EL (cell line): ENCODE measurements around the gene PCDHB6.
"Not testable (repeated sequence)": the region's sequence is repeated elsewhere in the genome, so short reads cannot be mapped to it uniquely, and the experiment has no call there.

Experiments used
- DNase-seq: peaks from one replicate; pipeline ENCODE4 v3.0.0-alpha.2; 2016

PCDHB6 gene

DNA sequence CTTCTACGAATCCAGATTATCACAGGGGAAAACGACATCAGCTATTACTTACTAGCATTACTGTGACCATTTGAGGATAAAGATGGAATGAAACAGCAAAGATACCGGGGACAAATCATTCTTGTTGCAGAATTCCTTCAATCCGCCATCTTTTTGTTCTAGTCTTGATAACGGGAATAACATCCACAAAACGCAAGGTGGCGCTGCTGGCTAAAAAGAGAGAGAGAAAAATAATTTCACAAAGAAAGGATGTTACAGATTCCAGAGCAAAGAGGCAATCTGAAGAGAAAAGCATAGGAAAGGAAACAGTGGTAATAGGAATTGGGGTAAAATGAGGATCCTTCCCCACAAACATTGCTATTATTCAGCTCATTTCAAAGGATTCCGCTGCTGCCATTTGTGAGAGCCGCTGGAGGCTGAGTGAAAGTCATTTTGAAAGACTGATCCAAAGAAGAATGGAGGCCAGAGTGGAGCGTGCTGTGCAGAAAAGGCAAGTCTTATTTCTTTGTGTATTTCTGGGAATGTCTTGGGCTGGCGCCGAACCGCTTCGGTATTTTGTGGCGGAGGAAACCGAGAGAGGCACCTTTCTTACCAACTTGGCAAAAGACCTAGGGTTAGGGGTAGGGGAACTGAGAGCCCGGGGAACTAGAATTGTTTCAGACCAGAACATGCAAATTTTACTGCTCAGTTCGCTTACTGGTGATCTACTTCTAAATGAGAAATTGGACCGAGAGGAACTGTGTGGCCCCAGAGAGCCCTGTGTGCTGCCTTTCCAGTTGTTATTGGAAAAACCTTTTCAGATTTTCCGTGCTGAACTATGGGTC lies 22.7 kb downstream of the PCDHB6 start, which contains the start of gene PCDHB7:
Gene PCDHB7, plus strand, starts transcription at position 264 of the 824 bp plus-strand sequence. Its CDS starts 192 bp downstream, at position 456.
- DNase-seq = peak; percentile 48

DNA sequence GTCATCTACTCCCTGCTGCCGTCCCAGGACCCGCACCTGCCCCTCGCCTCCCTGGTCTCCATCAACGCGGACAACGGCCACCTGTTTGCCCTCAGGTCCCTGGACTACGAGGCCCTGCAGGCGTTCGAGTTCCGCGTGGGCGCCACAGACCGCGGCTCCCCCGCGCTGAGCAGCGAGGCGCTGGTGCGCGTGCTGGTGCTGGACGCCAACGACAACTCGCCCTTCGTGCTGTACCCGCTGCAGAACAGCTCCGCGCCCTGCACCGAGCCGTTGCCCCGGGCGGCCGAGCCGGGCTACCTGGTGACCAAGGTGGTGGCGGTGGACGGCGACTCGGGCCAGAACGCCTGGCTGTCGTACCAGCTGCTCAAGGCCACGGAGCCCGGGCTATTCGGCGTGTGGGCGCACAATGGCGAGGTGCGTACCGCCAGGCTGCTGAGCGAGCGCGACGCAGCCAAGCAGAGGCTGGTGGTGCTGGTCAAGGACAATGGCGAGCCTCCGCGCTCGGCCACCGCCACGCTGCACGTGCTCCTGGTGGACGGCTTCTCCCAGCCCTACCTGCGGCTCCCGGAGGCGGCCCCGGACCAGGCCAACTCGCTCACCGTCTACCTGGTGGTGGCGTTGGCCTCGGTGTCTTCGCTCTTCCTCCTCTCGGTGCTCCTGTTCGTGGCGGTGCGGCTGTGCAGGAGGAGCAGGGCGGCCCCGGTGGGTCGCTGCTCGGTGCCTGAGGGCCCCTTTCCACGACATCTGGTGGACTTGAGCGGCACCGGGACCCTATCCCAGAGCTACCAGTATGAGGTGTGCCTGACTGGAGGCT lies 24.6 kb downstream of the PCDHB6 start:
- not testable (repeated sequence) for DNase-seq

DNA sequence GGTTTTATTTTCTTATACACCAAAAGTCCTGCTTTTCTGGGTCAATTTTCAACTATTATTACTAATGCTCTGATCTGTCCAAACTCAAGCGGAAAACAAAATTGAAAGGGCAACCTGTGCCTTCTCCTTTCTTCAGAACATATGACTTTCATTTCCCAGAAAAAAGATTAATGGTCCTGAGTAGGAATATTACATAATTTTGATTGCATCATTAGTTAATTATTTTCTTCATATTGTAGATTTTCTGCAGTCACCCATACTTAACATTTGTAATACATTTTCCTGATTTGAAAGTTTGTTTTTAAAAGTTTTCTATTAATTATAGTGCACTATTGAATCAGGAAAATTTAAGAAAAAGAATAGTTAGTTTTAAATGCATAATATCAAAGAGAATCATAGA lies 26.1 kb downstream of the PCDHB6 start:
- DNase-seq = no peak

DNA sequence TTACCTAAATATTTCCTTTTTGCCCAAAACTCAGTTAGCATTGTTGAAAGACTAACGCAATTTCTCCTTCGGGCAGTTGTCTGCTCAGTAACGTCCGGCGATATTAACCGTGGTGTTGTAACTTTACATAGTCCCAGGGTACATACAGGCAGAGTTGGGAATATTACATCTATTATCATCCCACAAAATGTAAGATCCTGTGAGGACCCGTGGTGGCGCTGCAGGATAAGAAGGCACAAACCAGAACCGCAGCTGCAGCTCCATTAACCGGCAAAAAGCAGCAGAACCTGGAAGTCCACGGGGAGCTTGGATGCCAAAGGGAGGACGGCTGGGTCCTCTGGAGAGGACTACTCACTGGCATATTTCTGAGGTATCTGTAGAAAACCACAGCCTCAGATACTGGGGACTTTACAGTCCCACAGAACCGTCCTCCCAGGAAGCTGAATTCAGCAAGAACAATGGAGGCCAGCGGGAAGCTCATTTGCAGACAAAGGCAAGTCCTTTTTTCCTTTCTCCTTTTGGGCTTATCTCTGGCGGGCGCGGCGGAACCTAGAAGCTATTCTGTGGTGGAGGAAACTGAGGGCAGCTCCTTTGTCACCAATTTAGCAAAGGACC lies 27.8 kb downstream of the PCDHB6 start, which contains the start of gene PCDHB8:
Gene PCDHB8, plus strand, starts transcription at position 214 of the 615 bp plus-strand sequence. Its CDS starts 245 bp downstream, at position 459.
- DNase-seq = not testable (repeated sequence)

DNA sequence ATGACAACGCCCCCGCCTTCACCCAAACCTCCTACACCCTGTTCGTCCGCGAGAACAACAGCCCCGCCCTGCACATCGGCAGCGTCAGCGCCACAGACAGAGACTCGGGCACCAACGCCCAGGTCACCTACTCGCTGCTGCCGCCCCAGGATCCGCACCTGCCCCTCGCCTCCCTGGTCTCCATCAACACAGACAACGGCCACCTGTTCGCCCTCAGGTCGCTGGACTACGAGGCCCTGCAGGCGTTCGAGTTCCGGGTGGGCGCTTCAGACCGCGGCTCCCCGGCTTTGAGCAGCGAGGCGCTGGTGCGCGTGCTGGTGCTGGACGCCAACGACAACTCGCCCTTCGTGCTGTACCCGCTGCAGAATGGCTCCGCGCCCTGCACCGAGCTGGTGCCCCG lies 29.5 kb downstream of the PCDHB6 start:
- not testable (repeated sequence) for DNase-seq

- not testable (repeated sequence) for DNase-seq
Measured at GRCh38 chr5:141179876-141180275, 30.0 kb downstream of the PCDHB6 start.

DNA sequence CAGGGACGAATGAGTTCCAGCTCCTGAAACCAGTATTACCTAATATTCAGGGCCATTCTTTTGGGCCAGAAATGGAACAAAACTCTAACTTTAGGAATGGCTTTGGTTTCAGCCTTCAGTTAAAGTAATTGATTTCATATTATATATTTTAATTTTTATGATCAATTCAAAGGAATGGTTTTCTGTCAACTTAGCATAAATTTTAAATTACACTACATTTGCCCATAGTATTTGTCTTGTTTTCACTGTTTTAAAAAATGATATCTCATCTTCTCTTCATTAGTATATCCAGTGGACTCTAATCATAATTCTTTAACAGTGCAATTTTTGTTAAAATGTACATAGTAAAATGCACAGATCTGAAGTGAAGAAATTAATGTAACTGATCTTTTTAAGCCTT lies 30.5 kb downstream of the PCDHB6 start:
- DNase-seq = no peak

DNA sequence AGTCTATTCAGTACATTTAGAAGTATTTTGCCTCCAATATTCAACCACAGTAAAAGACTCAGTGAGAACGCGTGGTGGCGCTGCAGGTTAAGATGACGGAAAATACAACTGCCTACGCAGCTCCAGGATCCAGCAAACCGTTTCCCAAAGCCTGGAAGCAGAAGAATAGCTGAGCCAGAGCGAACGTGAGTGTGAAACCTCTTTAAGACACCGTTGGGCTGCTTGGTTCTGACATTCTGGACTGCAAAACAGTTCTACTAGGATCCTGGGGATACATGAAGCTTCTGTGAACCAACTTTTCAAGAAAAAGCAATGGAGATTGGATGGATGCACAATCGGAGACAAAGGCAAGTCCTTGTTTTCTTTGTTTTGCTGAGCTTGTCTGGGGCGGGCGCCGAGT lies 32.4 kb downstream of the PCDHB6 start, which contains the start of gene PCDHB16:
Gene PCDHB16, plus strand, starts transcription at position 140 of the 400 bp plus-strand sequence. Its CDS starts 173 bp downstream, at position 313.
- peak; percentile 38 for DNase-seq

DNA sequence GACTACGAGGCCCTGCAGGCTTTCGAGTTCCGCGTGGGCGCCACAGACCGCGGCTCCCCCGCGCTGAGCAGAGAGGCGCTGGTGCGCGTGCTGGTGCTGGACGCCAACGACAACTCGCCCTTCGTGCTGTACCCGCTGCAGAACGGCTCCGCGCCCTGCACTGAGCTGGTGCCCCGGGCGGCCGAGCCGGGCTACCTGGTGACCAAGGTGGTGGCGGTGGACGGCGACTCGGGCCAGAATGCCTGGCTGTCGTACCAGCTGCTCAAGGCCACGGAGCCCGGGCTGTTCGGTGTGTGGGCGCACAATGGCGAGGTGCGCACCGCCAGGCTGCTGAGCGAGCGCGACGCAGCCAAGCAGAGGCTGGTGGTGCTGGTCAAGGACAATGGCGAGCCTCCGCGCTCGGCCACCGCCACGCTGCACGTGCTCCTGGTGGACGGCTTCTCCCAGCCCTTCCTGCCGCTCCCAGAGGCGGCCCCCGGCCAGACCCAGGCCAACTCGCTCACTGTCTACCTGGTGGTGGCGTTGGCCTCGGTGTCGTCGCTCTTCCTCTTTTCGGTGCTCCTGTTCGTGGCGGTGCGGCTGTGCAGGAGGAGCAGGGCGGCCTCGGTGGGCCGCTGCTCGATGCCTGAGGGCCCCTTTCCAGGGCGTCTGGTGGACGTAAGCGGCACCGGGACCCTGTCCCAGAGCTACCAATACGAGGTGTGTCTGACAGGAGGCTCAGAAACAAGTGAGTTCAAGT lies 34.4 kb downstream of the PCDHB6 start:
- DNase-seq = not testable (repeated sequence)

DNA sequence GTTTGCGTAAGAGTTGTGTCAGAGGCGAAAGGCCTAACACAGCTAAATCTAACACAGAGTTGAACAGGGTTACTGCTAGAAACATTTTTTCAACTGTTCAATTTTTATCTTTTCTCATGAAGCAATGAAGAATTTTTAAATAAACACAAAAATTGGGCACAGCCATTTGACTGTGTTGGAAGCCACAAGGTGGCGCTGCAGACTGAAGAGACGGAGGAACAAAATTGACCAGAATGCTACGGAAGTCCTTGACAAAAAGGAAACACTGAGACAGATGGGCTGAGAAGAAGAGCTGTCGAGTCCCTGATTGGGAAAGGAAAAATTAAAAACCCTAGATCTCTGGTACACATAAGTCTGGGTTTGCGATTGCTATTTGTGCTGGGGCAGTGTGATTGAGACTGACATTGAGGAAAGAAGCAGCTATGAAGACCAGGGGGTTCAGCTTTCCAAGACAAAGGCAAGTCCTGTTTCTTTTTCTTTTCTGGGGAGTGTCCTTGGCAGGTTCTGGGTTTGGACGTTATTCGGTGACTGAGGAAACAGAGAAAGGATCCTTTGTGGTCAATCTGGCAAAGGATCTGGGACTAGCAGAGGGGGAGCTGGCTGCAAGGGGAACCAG lies 37.1 kb downstream of the PCDHB6 start, which contains the start of gene PCDHB9:
Gene PCDHB9, plus strand, starts transcription at position 265 of the 616 bp plus-strand sequence. Its CDS starts 158 bp downstream, at position 423.
- DNase-seq = peak; percentile 52

DNA sequence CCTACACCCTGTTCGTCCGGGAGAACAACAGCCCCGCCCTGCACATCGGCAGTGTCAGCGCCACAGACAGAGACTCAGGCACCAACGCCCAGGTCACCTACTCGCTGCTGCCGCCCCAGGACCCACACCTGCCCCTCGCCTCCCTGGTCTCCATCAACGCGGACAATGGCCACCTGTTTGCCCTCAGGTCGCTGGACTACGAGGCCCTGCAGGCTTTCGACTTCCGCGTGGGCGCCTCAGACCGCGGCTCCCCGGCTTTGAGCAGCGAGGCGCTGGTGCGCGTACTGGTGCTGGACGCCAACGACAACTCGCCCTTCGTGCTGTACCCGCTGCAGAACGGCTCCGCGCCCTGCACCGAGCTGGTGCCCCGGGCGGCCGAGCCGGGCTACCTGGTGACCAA lies 38.8 kb downstream of the PCDHB6 start:
- not testable (repeated sequence) for DNase-seq

- DNase-seq = not testable (repeated sequence)
Measured at GRCh38 chr5:141189131-141189530, 39.3 kb downstream of the PCDHB6 start.

GRCh38 chr5:141192110-141192725 lies 42.4 kb downstream of the PCDHB6 start, which contains the start of gene PCDHB10:
Gene PCDHB10 (plus strand): TSS chr5:141192353. CDS start chr5:141192553, 200 bp downstream.
- DNase-seq = peak; percentile 38

GRCh38 chr5:141194332-141194731 lies 44.5 kb downstream of the PCDHB6 start:
- not testable (repeated sequence) for DNase-seq

- DNase-seq = no peak
Measured at GRCh38 chr5:141196363-141196762, 46.5 kb downstream of the PCDHB6 start.

DNA sequence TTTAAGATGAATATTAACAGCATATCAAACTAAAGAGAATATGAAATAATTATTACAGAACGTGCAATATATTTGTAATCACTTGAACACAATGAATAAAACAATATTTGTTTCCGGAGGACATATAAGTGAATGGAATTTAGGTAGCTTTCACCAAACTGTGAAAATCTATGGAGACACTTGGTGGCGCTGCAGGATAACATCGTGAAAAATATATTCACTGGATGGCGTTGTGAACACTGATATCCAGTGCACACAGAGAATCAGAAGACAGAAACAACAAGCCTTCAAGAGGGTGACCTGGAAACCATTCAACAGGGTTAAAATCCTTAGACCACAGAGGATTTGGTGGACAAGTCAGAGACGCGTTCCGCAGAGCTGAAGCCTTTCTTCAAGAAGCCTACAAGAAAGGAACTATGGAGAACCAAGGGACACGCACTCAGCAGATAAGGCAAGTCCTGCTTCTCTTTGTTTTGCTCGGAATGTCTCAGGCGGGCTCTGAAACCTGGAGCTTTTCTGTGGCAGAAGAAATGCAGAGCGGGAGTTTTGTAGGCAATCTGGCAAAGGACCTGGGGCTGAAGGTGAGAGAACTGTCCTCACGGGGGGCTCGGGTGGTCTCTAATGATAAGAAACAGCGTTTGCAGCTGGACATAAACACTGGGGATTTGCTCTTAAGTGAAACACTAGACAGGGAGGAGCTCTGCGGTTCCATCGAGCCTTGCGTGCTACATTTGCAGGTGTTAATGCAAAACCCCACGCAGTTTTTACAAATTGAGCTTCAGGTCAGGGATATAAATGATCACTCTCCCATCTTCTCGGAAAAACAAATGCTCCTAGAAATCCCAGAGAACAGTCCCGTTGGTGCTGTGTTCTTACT lies 49.7 kb downstream of the PCDHB6 start, which contains the start of gene PCDHB11:
Gene PCDHB11, plus strand, starts transcription at position 269 of the 877 bp plus-strand sequence. Its CDS starts 148 bp downstream, at position 417.
- DNase-seq = peak; percentile 3

DNA sequence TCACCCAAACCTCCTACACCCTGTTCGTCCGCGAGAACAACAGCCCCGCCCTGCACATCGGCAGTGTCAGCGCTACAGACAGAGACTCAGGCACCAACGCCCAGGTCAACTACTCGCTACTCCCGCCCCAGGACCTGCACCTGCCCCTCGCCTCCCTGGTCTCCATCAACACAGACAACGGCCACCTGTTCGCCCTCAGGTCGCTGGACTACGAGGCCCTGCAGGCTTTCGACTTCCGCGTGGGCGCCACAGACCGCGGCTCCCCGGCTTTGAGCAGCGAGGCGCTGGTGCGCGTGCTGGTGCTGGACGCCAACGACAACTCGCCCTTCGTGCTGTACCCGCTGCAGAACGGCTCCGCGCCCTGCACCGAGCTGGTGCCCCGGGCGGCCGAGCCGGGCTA lies 51.3 kb downstream of the PCDHB6 start:
- not testable (repeated sequence) for DNase-seq

DNA sequence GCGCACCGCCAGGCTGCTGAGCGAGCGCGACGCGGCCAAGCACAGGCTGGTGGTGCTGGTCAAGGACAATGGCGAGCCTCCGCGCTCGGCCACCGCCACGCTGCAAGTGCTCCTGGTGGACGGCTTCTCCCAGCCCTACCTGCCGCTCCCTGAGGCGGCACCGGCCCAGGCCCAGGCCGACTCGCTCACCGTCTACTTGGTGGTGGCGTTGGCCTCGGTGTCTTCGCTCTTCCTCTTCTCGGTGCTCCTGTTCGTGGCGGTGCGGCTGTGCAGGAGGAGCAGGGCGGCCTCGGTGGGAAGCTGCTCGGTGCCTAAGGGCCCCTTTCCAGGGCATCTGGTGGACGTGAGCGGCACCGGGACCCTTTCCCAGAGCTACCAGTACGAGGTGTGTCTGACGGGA lies 51.8 kb downstream of the PCDHB6 start:
- DNase-seq = not testable (repeated sequence)
